Effector CD4-positive, alpha-beta T cell (primary cell): ENCODE measurements around the gene ANKRD45. TPM values are rescaled to one million over a fixed set of nuclear protein-coding genes. Genes with fewer than 3 reads are reported as not detected.
"Not testable (repeated sequence)": the region's sequence is repeated elsewhere in the genome, so short reads cannot be mapped to it uniquely, and the experiment has no call there.

Experiments used
- DNase-seq: peaks from one replicate; pipeline ENCODE4 v3.0.0-alpha.2; 2020
- total RNA-seq: gene quantifications from one replicate; lab custom pipeline; 2026; lab: John Stamatoyannopoulos, UW

The ANKRD45 gene
- not detected for total RNA-seq

- DNase-seq, result no peak
Measured at GRCh38 chr1:173669491-173669941, at the start of gene ANKRD45. Gene ANKRD45, minus strand, starts transcription at chr1:173669851. Its CDS starts 10,433 bp downstream, at chr1:173659418.

GRCh38 chr1:173717238-173717637 lies 47.6 kb upstream of the ANKRD45 start:
- DNase-seq, result no peak

GRCh38 chr1:173715538-173715844 lies 45.8 kb upstream of the ANKRD45 start:
- no peak for DNase-seq

- DNase-seq, result peak; percentile 82
Measured at GRCh38 chr1:173714759-173715537, 45.3 kb upstream of the ANKRD45 start, which contains the start of gene KLHL20. Gene KLHL20, plus strand, starts transcription at chr1:173714981. Its CDS starts 1,063 bp downstream, at chr1:173716044.

GRCh38 chr1:173714441-173714758 lies 44.7 kb upstream of the ANKRD45 start:
- DNase-seq, result no peak

- no peak for DNase-seq
Measured at GRCh38 chr1:173708787-173709186, 39.1 kb upstream of the ANKRD45 start.

GRCh38 chr1:173705117-173705516 lies 35.5 kb upstream of the ANKRD45 start:
- no peak for DNase-seq

GRCh38 chr1:173702736-173703135 lies 33.1 kb upstream of the ANKRD45 start:
- no peak for DNase-seq

- not testable (repeated sequence) for DNase-seq
Measured at GRCh38 chr1:173701299-173701698, 31.6 kb upstream of the ANKRD45 start.

- no peak for DNase-seq
Measured at GRCh38 chr1:173693238-173693637, 23.6 kb upstream of the ANKRD45 start.

GRCh38 chr1:173688300-173688699 lies 18.6 kb upstream of the ANKRD45 start:
- DNase-seq, result no peak

- DNase-seq, result not testable (repeated sequence)
Measured at GRCh38 chr1:173685121-173685520, 15.5 kb upstream of the ANKRD45 start.

- not testable (repeated sequence) for DNase-seq
Measured at GRCh38 chr1:173683838-173684237, 14.2 kb upstream of the ANKRD45 start.

GRCh38 chr1:173682184-173682583 lies 12.5 kb upstream of the ANKRD45 start:
- no peak for DNase-seq

GRCh38 chr1:173680152-173680551 lies 10.5 kb upstream of the ANKRD45 start:
- not testable (repeated sequence) for DNase-seq

GRCh38 chr1:173674496-173674895 lies 4.8 kb upstream of the ANKRD45 start:
- not testable (repeated sequence) for DNase-seq

- no peak for DNase-seq
Measured at GRCh38 chr1:173666646-173667045, 3.0 kb downstream of the ANKRD45 start.

- DNase-seq, result no peak
Measured at GRCh38 chr1:173663159-173663558, 6.5 kb downstream of the ANKRD45 start.

GRCh38 chr1:173661763-173662162 lies 7.9 kb downstream of the ANKRD45 start:
- DNase-seq, result no peak

GRCh38 chr1:173661271-173661670 lies 8.4 kb downstream of the ANKRD45 start:
- no peak for DNase-seq

GRCh38 chr1:173660306-173660705 lies 9.3 kb downstream of the ANKRD45 start:
- no peak for DNase-seq

GRCh38 chr1:173648880-173649605 lies 20.6 kb downstream of the ANKRD45 start:
- no peak for DNase-seq

GRCh38 chr1:173646656-173647055 lies 23.0 kb downstream of the ANKRD45 start:
- no peak for DNase-seq
